Body of pancreas (tissue), 4 donors: Measurements from ENCODE around the gene YBX3.

Experiments used
- POLR2A ChIP-seq, 3 donors: fragments of 450-650 bp; IDR thresholded peaks; one replicate each; pipeline ENCODE4 v1.6.1; 2016; ENCODE audit warnings: antibody characterized with exemption in 3 of 3, mild to moderate bottlenecking in 2 of 3
- TF ChIP-seq, protein P1 (sequence below), 7 experiments: fragments of 450-650 bp in 4 of 7; fragments of 200-600 bp in 3 of 7; sonication (generic) in 3 of 7; IDR thresholded peaks; one replicate each; pipeline ENCODE4 v1.5.1; 2016 to 2019; ENCODE audit warnings: antibody characterized with exemption in 7 of 7

DNA sequence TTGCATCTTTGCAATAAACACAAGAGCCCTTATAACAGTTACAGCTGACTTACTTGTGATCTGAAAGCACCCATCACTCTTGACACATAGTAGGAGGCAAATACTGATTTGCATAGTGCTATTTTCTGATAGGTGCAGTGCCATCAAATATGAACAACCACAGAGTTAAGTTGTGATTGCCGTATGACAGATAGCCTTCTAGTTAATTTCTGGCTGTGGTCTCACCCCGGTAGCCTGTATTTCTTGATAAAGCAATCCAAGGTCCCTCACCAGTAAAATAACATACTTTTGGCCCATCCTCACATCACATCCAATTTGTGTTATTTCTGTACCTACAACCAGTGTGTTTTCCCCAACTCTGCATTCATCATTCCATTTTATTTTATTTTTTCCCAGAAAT is 26.0 kb downstream of the YBX3 start:
- no peak for TF ChIP-seq POLR2A (IDR thresholded peaks at IDR 0.05)
- TF ChIP-seq, protein P1, sequence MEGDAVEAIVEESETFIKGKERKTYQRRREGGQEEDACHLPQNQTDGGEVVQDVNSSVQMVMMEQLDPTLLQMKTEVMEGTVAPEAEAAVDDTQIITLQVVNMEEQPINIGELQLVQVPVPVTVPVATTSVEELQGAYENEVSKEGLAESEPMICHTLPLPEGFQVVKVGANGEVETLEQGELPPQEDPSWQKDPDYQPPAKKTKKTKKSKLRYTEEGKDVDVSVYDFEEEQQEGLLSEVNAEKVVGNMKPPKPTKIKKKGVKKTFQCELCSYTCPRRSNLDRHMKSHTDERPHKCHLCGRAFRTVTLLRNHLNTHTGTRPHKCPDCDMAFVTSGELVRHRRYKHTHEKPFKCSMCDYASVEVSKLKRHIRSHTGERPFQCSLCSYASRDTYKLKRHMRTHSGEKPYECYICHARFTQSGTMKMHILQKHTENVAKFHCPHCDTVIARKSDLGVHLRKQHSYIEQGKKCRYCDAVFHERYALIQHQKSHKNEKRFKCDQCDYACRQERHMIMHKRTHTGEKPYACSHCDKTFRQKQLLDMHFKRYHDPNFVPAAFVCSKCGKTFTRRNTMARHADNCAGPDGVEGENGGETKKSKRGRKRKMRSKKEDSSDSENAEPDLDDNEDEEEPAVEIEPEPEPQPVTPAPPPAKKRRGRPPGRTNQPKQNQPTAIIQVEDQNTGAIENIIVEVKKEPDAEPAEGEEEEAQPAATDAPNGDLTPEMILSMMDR (IDR thresholded peaks at IDR 0.05), result no peak
